ENCODE data around the gene ZSWIM4.
"Not testable (repeated sequence)": the region's sequence is repeated elsewhere in the genome, so short reads cannot be mapped to it uniquely, and the experiment has no call there.

ZSWIM4 gene

GRCh38 chr19:13794757-13795589, at the start of gene ZSWIM4:
Gene ZSWIM4, plus strand, starts transcription at chr19:13795443. Its CDS starts 206 bp downstream, at chr19:13795649.
- peak; percentile 86 for DNase-seq (ENCODE audit: low read depth in 2 of 2)

GRCh38 chr19:13747098-13747453, 48.2 kb upstream of the ZSWIM4 start:
- DNase-seq (ENCODE audit: low read depth in 2 of 2): no peak

- no peak for DNase-seq (ENCODE audit: low read depth in 2 of 2)
These were observed 46.9 kb upstream of the ZSWIM4 start for GRCh38 chr19:13748169-13748828.

- no peak for DNase-seq (ENCODE audit: low read depth in 2 of 2)
These were observed 43.8 kb upstream of the ZSWIM4 start for GRCh38 chr19:13751436-13751835.

GRCh38 chr19:13753622-13754021, 41.6 kb upstream of the ZSWIM4 start:
- DNase-seq (ENCODE audit: low read depth in 2 of 2): not testable (repeated sequence)

GRCh38 chr19:13756210-13756609, 39.0 kb upstream of the ZSWIM4 start:
- DNase-seq (ENCODE audit: low read depth in 2 of 2): no peak

GRCh38 chr19:13757805-13758772, 37.2 kb upstream of the ZSWIM4 start:
- DNase-seq (ENCODE audit: low read depth in 2 of 2): no peak

- no peak for DNase-seq (ENCODE audit: low read depth in 2 of 2)
These were observed 36.4 kb upstream of the ZSWIM4 start for GRCh38 chr19:13758795-13759194.

- DNase-seq (ENCODE audit: low read depth in 2 of 2): no peak
These were observed 33.8 kb upstream of the ZSWIM4 start for GRCh38 chr19:13761423-13761822.

- DNase-seq (ENCODE audit: low read depth in 2 of 2): no peak
These were observed 32.5 kb upstream of the ZSWIM4 start for GRCh38 chr19:13762635-13763235.

GRCh38 chr19:13763265-13763664, 32.0 kb upstream of the ZSWIM4 start:
- DNase-seq (ENCODE audit: low read depth in 2 of 2): no peak

GRCh38 chr19:13764101-13764807, 31.0 kb upstream of the ZSWIM4 start, which contains the start of gene MRI1:
Gene MRI1, plus strand, starts transcription at chr19:13764522. Its CDS starts 67 bp downstream, at chr19:13764589.
- DNase-seq (ENCODE audit: low read depth in 2 of 2): peak; percentile 38 to 44

- no peak for DNase-seq (ENCODE audit: low read depth in 2 of 2)
These were observed 30.3 kb upstream of the ZSWIM4 start for GRCh38 chr19:13764821-13765394.

- DNase-seq (ENCODE audit: low read depth in 2 of 2): no peak
These were observed 29.7 kb upstream of the ZSWIM4 start for GRCh38 chr19:13765395-13766094.

GRCh38 chr19:13766095-13766481, 29.2 kb upstream of the ZSWIM4 start:
- DNase-seq (ENCODE audit: low read depth in 2 of 2): no peak

GRCh38 chr19:13768510-13768909, 26.7 kb upstream of the ZSWIM4 start:
- DNase-seq (ENCODE audit: low read depth in 2 of 2): no peak

- DNase-seq (ENCODE audit: low read depth in 2 of 2): no peak
These were observed 25.1 kb upstream of the ZSWIM4 start for GRCh38 chr19:13770013-13770635.

- DNase-seq (ENCODE audit: low read depth in 2 of 2): peak; percentile 71
These were observed 20.7 kb upstream of the ZSWIM4 start, which contains the start of gene C19orf53 for GRCh38 chr19:13774217-13775191. Gene C19orf53, plus strand, starts transcription at chr19:13774456. Its CDS starts 22 bp downstream, at chr19:13774478.
